GM19467 (cell line): ENCODE results near the gene RASSF6.
A peak's percentile ranks its signal among the peaks of the same experiment; 100 is the strongest.
"Not testable (repeated sequence)": the region's sequence is repeated elsewhere in the genome, so short reads cannot be mapped to it uniquely, and the experiment has no call there.

ENCODE experiments used
- ATAC-seq: cut with Tn5 transposase; IDR thresholded peaks from one replicate; pipeline ENCODE4 v1.9.1; 2021; ENCODE audit warnings: mild to moderate bottlenecking, moderate library complexity; ENCODE audit not compliant: unreplicated experiment

The RASSF6 gene

DNA sequence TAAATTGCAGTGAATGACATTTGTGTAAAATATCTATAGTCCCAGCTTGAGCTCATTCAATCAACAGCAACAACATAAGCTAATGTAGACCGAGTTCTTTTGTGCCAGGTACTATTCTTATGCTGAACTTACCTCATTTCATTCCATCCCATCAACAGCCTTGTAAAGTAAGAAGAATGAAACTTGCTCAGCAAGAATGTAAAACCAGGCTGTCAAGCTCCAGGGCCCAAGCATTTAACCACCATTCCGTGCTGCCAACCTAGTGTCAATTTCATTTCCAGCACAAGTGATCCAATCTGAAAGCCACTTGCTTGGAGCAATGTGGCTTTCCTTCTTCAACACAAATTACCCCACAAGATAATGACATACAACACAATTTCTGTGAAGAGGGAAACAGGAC is 36.6 kb downstream of the RASSF6 start:
- ATAC-seq, result no peak

DNA sequence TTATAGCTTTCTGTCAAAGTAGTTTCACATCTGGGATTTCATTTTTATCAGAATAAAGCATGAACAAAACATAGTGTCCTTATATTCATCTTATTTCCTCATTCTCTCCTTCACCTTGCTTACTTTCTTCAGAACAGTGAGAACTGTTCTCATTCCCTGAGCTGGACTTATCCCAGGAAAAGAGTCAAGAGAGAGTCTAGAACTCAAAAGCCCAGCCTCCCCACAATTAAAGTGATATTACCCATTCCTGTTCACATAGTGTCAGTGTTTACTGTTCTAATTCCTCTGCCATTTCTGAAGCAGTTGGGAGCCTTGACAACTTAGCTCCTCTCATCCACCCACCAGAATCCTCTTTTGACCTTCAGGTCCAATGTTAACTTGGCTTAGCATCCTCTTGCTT is 42.9 kb downstream of the RASSF6 start:
- ATAC-seq, result no peak

DNA sequence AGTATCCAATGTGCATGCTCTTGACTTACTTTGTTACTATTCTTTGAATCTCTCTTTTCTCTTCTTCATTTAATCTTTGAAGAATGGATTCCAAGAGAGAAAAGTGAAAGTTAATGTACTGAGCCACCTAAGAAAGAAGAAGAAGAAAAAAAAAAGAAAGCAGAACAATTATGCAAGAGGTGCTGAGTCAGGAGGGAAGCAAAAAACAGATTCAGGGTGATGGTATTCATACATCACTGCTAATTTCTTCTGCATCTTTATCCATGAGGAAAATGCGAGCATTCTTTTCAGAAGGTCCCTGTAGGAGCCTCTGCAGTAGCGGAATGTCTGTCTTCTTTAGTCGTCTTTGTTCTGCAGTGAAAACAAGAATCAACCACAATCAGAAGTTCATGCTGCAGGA is 43.9 kb downstream of the RASSF6 start:
- no peak for ATAC-seq

DNA sequence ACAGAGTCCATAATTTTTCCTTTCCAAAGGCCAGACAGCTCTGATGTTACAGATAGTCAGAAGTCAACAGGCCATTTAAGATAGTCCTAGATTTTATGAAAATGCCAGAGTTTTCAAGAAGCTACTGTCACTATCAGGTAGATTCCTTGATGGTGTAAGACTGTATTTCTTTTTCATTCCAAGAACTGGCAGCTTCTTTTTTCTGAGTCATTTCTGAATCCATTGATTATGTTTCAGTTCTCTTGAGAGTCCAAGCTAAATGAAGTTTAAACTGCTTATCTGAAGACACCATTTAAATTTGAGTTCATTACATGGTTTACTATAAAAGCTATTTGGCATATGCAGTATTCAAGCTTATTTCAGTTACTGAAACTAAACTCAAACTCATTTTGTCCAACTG is 44.6 kb downstream of the RASSF6 start:
- no peak for ATAC-seq

DNA sequence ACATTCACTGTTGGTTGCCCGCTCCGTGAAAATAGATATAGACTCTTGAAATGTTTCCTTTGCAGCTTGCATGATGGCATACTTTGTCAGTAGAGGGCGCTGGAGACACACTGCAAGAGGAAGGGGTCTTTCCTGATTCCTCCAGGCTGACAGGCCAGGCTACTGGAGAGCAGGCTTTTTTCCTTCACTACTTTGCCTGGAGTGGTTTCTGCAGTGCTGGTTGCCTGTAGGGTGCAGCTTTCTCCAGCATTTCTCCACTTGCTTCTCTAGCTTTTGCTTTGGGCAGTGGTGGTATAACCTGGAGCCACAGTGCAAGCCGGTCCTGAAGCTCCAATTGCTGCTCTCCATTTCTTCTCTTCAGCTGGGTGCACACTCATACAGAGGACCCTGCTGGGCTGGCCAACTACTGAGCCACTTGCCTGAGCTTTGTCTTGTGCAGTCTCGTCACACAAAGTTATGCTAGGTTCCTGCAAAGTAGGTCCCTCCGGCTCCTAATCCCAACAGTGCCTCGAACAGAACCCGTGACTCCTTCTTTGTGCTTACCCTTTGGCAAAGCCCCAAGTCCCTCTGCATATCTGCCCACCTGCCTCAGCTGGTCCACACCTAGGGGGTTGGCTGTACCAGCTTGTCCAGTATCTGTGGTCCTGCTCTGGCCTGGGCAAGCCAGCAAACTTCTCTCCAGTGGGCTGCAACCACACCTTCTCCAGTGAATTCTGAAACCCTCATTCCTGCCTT is 46.3 kb downstream of the RASSF6 start:
- ATAC-seq, result peak; percentile 55

DNA sequence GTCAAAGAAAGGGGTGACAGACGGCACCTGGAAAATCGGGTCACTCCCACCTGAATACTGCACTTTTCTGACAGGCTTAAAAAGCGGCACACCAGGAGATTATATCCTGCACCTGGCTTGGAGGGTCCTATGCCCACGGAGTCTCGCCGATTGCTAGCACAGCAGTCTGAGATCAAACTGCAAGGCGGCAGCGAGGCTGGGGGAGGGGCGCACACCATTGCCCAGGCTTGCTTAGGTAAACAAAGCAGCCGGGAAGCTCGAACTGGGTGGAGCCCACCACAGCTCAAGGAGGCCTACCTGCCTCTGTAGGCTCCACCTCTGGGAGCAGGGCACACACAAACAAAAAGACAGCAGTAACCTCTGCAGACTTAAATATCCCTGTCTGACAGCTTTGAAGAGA is 69.4 kb downstream of the RASSF6 start:
- ATAC-seq, result not testable (repeated sequence)

DNA sequence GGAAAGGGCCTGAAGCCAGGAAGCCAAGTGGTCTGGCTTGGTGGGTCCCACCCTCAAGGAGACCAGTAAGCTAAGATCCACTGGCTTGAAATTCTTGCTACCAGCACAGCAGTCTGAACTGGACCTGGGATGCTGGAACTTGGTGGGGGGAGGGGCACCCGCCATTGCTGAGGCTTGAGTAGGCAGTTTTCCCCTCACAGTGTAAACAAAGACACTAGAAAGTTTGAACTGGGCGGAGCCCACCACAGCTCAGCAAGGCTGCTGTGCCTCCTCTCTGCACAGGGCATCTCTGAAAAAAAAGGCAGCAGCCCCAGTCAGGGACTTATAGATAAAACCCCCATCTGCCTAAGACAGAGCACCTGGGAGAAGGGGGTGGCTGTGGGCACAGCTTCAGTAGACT is 75.6 kb downstream of the RASSF6 start:
- no peak for ATAC-seq

DNA sequence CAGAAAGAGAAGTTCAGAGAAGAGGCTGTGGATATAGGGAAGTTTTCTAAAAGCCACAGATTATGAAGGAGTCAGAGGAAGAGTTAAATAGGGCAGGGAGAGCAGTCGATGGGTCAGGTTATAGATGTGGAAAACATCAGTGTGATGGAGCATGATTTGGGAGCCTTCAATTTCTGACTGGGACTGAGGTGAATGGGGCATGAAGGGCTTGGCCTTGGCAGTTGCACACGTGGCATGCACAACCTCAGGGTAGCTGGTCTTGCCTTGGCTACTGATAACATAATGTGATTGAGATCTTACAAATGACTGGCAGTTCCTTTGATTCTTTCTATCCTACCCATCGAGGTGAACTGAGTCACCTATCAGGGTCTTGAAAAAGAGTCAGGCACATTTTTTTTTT is 79.0 kb downstream of the RASSF6 start:
- no peak for ATAC-seq

DNA sequence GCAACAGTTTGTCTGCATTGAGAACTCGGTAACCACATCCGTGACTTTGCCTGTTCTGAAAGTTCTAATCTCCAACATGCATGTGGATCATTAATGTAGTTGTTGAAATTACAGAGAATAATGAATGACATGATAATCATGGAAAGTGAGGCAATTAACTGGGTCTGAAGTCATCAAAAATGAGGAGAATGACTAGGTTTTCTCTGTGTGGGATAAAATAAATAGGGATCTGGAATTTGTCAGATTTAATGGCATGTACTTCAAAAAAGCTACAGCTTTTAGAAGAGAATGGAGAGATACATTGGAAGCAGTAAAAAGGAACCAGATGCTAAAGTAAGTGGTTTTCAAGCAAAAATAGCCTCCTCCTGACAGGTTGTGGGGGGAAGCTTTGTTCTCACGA is 79.4 kb downstream of the RASSF6 start:
- ATAC-seq, result no peak

DNA sequence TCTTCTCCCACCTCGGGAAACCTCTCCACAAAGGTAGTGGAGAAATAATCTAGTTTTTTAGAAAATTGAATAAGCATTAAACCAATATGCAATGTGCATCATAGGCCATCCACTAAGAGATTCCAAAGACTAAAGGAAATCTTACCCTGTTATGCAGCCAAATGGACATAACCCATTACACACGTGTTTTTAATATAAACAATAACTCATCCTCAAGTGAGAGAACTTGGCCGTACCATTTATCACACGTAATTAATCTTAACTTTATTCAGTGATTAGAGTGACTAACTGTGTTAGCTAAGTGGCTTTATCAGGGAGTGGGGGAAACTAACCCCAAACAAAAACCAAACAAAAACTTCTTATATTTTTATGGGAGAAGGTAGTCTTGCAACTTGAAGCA is 80.8 kb downstream of the RASSF6 start:
- no peak for ATAC-seq

DNA sequence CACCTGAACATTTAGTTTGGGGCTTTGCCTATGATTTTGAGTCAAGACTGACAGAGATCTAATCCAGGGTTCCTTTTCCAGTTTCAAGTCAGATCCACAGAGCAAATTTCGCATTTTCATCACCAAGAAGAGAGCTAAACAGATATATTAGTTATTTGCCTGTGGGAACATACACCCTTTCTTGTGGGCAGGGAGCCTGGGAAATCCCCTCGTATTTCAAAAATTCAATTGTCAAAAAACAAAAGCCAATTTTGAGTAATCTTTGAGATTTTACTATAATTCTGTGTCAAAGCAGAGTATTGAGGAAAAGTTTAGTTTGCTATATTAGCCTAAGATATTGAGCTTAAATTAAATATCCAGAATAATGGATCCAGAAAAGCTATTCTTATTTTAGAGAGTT is 82.1 kb downstream of the RASSF6 start:
- no peak for ATAC-seq

DNA sequence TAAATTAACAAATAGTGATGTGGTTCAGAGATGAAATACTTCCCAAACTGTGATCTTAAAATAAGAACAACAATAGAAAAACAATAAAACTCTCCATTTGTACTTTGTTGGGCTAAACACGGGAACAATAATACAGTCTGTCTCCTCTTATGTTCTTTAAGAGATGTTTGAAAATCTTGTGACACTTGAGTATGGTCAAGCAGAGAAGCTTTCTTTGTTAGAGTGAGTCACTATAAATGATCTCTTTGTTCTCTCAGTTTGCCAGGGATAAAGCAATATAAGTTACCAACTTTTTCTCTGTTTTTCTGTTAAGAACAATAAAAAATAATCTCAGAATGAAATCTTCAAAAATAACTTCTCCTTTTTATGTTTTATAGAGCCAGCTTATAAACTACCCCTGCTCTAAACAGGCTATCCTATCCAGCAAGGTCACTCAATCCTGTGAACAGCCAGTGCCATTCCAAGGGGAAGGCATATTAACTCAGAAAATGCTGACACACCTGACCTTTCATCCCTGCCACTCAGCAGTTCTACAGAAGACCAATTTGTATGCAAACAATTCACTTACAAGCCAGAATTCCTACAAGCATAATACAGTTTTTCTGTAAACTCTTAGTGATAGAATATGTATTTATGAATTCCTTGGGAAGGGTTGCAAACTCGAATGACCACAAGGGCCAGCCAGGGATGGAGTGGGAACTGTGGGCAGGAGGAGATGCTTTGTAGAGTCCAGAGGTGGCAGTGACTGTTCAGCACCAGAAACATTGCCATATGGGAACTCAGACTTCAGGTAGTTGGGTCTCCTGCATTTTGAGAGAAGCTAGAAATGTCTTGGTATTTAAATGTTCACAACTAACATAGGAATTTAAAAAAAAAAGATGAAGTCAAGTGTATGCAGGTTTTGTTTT is 86.5 kb downstream of the RASSF6 start:
- no peak for ATAC-seq

DNA sequence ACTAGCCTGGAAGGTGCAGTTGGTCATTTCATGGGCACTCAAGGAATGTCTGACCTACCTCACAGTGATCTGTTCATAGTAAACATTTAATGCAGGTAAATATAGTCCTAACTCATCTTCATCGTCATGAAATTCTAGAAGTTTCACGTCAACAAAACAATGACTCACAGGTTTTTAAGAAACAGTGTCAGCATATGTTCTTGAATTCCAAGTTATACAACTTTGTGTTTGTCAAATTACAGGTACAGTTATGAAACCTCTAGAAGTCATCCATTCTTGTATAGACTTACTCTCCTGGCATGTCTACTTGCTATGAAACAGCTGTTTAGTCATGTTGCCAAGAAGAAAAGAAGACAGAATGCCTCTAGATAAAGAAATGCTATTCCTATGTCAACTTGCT is 92.1 kb downstream of the RASSF6 start:
- no peak for ATAC-seq

DNA sequence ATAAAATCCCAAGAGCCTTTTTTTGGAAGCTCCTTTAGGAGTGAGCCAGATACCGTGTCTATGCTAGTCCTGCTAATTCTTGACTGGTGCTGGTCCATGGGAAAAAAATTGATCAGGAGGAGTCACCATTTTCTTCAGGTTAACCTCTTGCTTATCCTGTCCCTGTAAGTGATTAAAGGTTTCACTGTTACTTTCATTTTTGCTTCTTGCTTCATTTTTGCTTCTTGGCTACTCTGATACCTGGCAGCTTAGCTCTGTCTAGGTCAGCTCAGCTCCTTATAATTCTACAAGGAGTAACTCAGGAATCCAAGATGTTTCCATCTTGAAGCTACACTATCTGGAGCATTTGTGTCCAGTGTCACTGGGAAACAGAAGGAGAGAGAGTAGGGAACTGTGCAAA is 93.0 kb downstream of the RASSF6 start:
- no peak for ATAC-seq

DNA sequence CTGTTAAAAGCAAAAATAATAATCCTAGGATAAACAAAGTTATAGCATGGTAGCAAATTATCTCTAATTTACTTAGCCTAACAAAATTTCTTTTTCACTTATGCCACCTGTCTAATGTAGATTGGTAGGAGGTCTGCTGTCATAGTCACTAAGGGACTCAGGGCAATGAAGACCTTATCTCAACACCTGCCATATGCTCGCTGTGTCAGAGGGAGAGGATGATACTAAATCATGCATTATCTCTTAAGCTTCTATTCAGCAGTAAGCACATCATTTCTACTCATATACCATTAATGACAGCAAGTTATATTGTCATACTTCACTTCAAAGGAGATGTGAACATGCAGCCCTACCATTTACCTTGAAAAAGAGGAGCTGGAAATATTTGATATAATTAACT is 94.6 kb downstream of the RASSF6 start:
- ATAC-seq, result no peak

DNA sequence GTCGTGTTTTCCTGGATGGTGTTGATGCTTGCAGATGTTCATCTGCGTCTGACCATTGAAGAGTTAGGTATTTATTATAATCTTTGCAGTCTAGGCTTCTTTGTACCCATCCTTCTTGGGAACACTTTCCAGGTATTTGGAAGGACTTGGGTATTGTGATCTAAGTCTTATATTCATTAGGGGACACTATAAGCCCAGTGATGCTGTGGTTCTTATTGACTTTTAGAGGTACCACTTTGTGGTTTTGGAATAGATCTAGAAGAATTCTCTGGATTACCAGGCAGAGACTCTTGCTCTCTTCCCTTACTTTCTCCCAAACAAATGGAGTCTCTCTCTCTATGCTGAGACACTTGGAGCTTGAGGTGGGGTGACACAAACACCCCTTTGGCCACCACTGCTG is 97.1 kb downstream of the RASSF6 start:
- no peak for ATAC-seq
